Left lung (tissue), 10 donors: ENCODE results near the gene SSBP2. TPM values are rescaled to one million over a fixed set of nuclear protein-coding genes. Genes with fewer than 3 reads are reported as not detected.
A peak's percentile ranks its signal among the peaks of the same experiment; 100 is the strongest.

Experiments used
- ATAC-seq: fragments of 200-7000 bp; cut with Tn5 transposase; one replicate; pipeline ENCODE4 v1.9.1; 2020; ENCODE audit warnings: moderate library complexity
- DNase-seq, 4 donors: peaks; one replicate each; pipeline ENCODE4 v3.0.0-alpha.2; 2013 to 2020
- H3K27ac ChIP-seq, 2 donors: fragments of 200-600 bp; sonication (generic) in 1 of 2; one replicate each; pipeline versions ENCODE4 v1.5.0 to v1.8.0; 2020 to 2021
- H3K27me3 ChIP-seq, 2 donors: fragments of 200-600 bp; sonication (generic) in 1 of 2; one replicate each; pipeline versions ENCODE4 v1.5.0 to v1.8.0; 2020 to 2021
- H3K36me3 ChIP-seq, 2 donors: fragments of 200-600 bp; sonication (generic) in 1 of 2; one replicate each; pipeline versions ENCODE4 v1.5.0 to v1.8.0; 2020 to 2021
- H3K4me1 ChIP-seq, 2 donors: fragments of 200-600 bp; one replicate each; pipeline ENCODE4 v1.8.0; 2021
- H3K4me3 ChIP-seq, 2 donors: fragments of 200-600 bp; sonication (generic) in 1 of 2; one replicate each; pipeline versions ENCODE4 v1.5.0 to v1.8.0; 2020 to 2021; ENCODE audit warnings: mild to moderate bottlenecking in 1 of 2
- H3K9me3 ChIP-seq, 2 donors: fragments of 200-600 bp; sonication (generic) in 1 of 2; one replicate each; pipeline versions ENCODE4 v1.5.0 to v1.8.0; 2020 to 2021
- CTCF ChIP-seq, 2 donors: fragments of 200-600 bp; sonication (generic) in 1 of 2; IDR thresholded peaks; one replicate each; pipeline versions ENCODE4 v1.5.0 to v1.8.0; 2021; ENCODE audit warnings: antibody characterized with exemption in 2 of 2
- intact Hi-C, 2 donors: fragments of 100-400 bp; cut with DNase I; formaldehyde crosslinking; loops; one replicate each; pipeline versions ENCODE4 v1.11.2 to v1.14.2; 2022
- polyA plus RNA-seq, 6 donors: library from polyadenylated mRNA; unstranded; fragments of 120-200 nt; gene quantifications; one replicate each; pipeline ENCODE4 v1.2.1, GENCODE V29; 2013; ENCODE audit not compliant: insufficient read length in 6 of 6
- total RNA-seq, 2 donors: library from RNA; stranded (reverse); fragmentation: NEBNext Ultra II Directional; extraction: Animal tissue kit (Norgen Biotek cat#: 25700); gene quantifications; one replicate each; pipeline ENCODE4 v1.2.1, GENCODE V29; 2021
- donor health status: DM: no; HTN: yes; CAD: no.
- donor health status: DM: no; HTN: no; CAD: no.

The SSBP2 gene
- total and polyA plus RNA-seq, 8 donors, result 31.6 to 103 (median 74.8) TPM

- H3K4me3 ChIP-seq, result peak overlapping the region; percentile 5 to 19
- H3K4me1 ChIP-seq, result peaks cover 14 to 16% of the 10 kb centered on the region in 2 donors
- no peaks in the 10 kb centered on the region for H3K27me3 ChIP-seq
- intact Hi-C loops, result no loop called here
- TF ChIP-seq CTCF (IDR thresholded peaks at IDR 0.05), result no peak
- H3K9me3 ChIP-seq, result no peaks in the 10 kb centered on the region
- H3K27ac ChIP-seq, result peak overlapping the region; percentile 82 to 84
- no peaks in the 10 kb centered on the region for H3K36me3 ChIP-seq
- ATAC-seq, result peak; percentile 63
- DNase-seq, result no peak
Measured at GRCh38 chr5:81778642-81779041, 27.7 kb upstream of the SSBP2 start.

- H3K4me3 ChIP-seq, result no peak overlapping the region
- H3K9me3 ChIP-seq, result no peaks in the 10 kb centered on the region
- DNase-seq (no peak), ATAC-seq (no peak)
- intact Hi-C loops, result no loop called here
- peaks cover 14 to 16% of the 10 kb centered on the region in 2 donors for H3K4me1 ChIP-seq
- TF ChIP-seq CTCF (IDR thresholded peaks at IDR 0.05), result no peak
- H3K36me3 ChIP-seq, result no peaks in the 10 kb centered on the region
- H3K27me3 ChIP-seq, result no peaks in the 10 kb centered on the region
- no peak overlapping the region for H3K27ac ChIP-seq
Measured at GRCh38 chr5:81776258-81776657, 25.4 kb upstream of the SSBP2 start.

GRCh38 chr5:81774374-81774773 lies 23.5 kb upstream of the SSBP2 start:
- Histone ChIP-seq H3K9me3 (no peaks in the 10 kb centered on the region), H3K4me3 (no peak overlapping the region), H3K27me3 (no peaks in the 10 kb centered on the region), H3K36me3 (no peaks in the 10 kb centered on the region), H3K4me1 (peaks cover 10% of the 10 kb centered on the region in 2 donors), H3K27ac (no peak overlapping the region)
- intact Hi-C loops, result no loop called here
- no peak for ATAC-seq
- TF ChIP-seq CTCF (IDR thresholded peaks at IDR 0.05), result no peak
- DNase-seq, result no peak

GRCh38 chr5:81773574-81773973 lies 22.7 kb upstream of the SSBP2 start:
- peaks cover 4 to 5% of the 10 kb centered on the region in 2 donors for H3K4me1 ChIP-seq
- H3K9me3 ChIP-seq, result no peaks in the 10 kb centered on the region
- no peak overlapping the region for H3K4me3 ChIP-seq
- TF ChIP-seq CTCF (IDR thresholded peaks at IDR 0.05), result no peak
- no peaks in the 10 kb centered on the region for H3K27me3 ChIP-seq
- no peak overlapping the region for H3K27ac ChIP-seq
- DNase-seq, result no peak
- H3K36me3 ChIP-seq, result no peaks in the 10 kb centered on the region
- intact Hi-C loops, result no loop called here
- ATAC-seq, result no peak

GRCh38 chr5:81773161-81773560 lies 22.3 kb upstream of the SSBP2 start:
- no peaks in the 10 kb centered on the region for H3K36me3 ChIP-seq
- H3K27ac ChIP-seq, result no peak overlapping the region
- no peaks in the 10 kb centered on the region for H3K27me3 ChIP-seq
- H3K4me1 ChIP-seq, result peaks cover under 1 to 1% of the 10 kb centered on the region in 2 donors
- H3K9me3 ChIP-seq, result no peaks in the 10 kb centered on the region
- intact Hi-C loops, result no loop called here
- no peak overlapping the region for H3K4me3 ChIP-seq
- no peak for TF ChIP-seq CTCF (IDR thresholded peaks at IDR 0.05)
- ATAC-seq (no peak), DNase-seq (no peak)
